ENCODE measurements around the gene DNASE1. TPM values are rescaled to one million over a fixed set of nuclear protein-coding genes. Genes with fewer than 3 reads are reported as not detected.

Gene DNASE1
- polyA plus RNA-seq, 1 of the 3 experiments (the other 2 are of a cell fraction), result 19.8 TPM

DNA sequence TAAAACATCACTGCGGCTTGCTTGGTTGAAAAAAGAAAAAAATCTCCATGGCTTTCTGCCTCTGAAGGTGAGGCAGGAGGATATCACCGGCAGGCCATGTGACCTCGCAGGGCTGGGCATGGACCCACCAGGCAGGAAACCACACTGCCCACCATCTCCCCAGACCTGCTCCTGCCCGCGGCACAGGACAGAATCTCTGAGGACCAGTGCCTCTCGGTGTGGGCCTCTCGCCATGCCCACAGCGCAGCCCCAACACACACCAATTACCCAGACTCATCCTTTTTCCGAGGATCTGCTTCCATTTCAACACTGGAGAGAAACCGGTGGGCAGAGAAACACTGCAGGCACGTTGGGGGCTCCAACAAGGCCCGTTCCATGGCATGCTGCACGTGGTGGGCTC is 16.2 kb downstream of the DNASE1 start:
- Histone ChIP-seq H2AFZ (ENCODE audit: low read depth) (no peak overlapping the region), H3K9me2 (no peaks in the 10 kb centered on the region), H4K20me1 (ENCODE audit: insufficient read depth) (no peaks in the 10 kb centered on the region), H3K9me3 (no peaks in the 10 kb centered on the region), H3F3A (replicated peaks; ENCODE audit: insufficient read depth) (no peaks in the 10 kb centered on the region), H3K27ac (ENCODE audit: low read depth in 2 of 2, low read length in 1 of 2) (no peak overlapping the region), H3K79me2 (ENCODE audit: insufficient read depth) (no peaks in the 10 kb centered on the region), H3K27me3 (ENCODE audit: insufficient read depth) (no peaks in the 10 kb centered on the region), H3K9ac (no peak overlapping the region), H3K4me2 (no peak overlapping the region), H3K36me3 (replicated peaks in 1 of 2; ENCODE audit: control insufficient read depth in 1 of 2, insufficient read depth in 2 of 2, low read length in 1 of 2) (peaks cover 20 to 38% of the 10 kb centered on the region in 2 experiments), H3K4me3 (ENCODE audit: low read depth in 2 of 2, low read length in 1 of 2) (no peak overlapping the region), H3K4me1 (ENCODE audit: control insufficient read depth in 1 of 2, insufficient read depth in 2 of 2, low read depth in 1 of 2, low read length in 1 of 2) (no peaks in the 10 kb centered on the region)
- CTCF ChIA-PET, result interaction anchor here (1.8 kb wide), 1 partner anchor 8 kb away, joined by 5 read pairs; no protein-coding TSS in a partner anchor
- TF ChIP-seq EZH2phosphoT487 (IDR thresholded peaks at IDR 0.05; ENCODE audit: borderline replicate concordance, low read depth), result no peak
- TF ChIP-seq NFIC (IDR thresholded peaks at IDR 0.05; ENCODE audit: borderline replicate concordance), result no peak
- no peak for TF ChIP-seq MXI1 (IDR thresholded peaks at IDR 0.05; ENCODE audit: low read depth, low read length)
- no peak for TF ChIP-seq RCOR1 (IDR thresholded peaks at IDR 0.05; ENCODE audit: low read length)
- no peak for TF ChIP-seq FOXM1 (IDR thresholded peaks at IDR 0.05; ENCODE audit: low read depth)
- no peak for TF ChIP-seq ELF1 (IDR thresholded peaks at IDR 0.05)
- no peak for TF ChIP-seq CHD2 (IDR thresholded peaks at IDR 0.05; ENCODE audit: low read length, partially characterized antibody)
- no peak for TF ChIP-seq JUND (IDR thresholded peaks at IDR 0.05)
- TF ChIP-seq POLR2AphosphoS5 (IDR thresholded peaks at IDR 0.05; ENCODE audit: low read depth, low read length), result no peak
- TF ChIP-seq, protein P1, sequence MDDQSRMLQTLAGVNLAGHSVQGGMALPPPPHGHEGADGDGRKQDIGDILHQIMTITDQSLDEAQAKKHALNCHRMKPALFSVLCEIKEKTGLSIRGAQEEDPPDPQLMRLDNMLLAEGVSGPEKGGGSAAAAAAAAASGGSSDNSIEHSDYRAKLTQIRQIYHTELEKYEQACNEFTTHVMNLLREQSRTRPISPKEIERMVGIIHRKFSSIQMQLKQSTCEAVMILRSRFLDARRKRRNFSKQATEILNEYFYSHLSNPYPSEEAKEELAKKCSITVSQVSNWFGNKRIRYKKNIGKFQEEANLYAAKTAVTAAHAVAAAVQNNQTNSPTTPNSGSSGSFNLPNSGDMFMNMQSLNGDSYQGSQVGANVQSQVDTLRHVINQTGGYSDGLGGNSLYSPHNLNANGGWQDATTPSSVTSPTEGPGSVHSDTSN (IDR thresholded peaks at IDR 0.05), result no peak
- no peak for TF ChIP-seq TEAD4 (IDR thresholded peaks at IDR 0.05; ENCODE audit: borderline replicate concordance, insufficient read depth)
- TF ChIP-seq, protein P2, sequence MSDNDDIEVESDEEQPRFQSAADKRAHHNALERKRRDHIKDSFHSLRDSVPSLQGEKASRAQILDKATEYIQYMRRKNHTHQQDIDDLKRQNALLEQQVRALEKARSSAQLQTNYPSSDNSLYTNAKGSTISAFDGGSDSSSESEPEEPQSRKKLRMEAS (IDR thresholded peaks at IDR 0.05; ENCODE audit: low read depth), result no peak
- no peak for TF ChIP-seq GATA2 (CRISPR knock-in tag; IDR thresholded peaks at IDR 0.05)
- WGBS (ENCODE audit: low lambda C conversion rate), result 96% methylated on average over 12 of the region's 13 CpGs
- no peak for DNase-seq
- POLR2A ChIA-PET, result no interaction called here

DNA sequence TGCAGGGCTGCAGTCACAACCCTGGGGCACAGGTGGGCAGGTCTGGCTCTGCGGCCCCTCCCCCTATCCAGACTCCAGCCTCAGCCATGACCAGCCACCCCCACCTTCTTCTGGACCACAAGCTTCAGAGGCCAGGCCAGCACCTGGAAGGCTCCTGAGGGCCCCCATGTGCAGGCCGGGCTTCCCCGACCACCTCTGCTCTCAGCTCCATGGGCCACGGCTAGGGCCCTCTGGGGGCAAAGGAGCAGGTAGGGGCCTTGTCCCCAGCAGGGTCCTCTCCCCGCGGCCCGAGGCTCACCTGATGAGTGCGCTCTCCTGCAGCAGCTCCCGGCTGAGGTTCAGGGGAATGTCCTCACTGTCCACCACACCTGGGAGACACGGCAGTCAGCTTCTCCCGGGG is 16.9 kb downstream of the DNASE1 start:
- Histone ChIP-seq H3K9ac (no peak overlapping the region), H3K9me3 (no peaks in the 10 kb centered on the region), H3K27ac (ENCODE audit: low read depth in 2 of 2, low read length in 1 of 2) (no peak overlapping the region), H3K4me3 (ENCODE audit: low read depth in 2 of 2, low read length in 1 of 2) (no peak overlapping the region), H3K4me2 (no peak overlapping the region), H3K27me3 (ENCODE audit: insufficient read depth) (no peaks in the 10 kb centered on the region), H3K9me2 (no peaks in the 10 kb centered on the region), H3F3A (replicated peaks; ENCODE audit: insufficient read depth) (no peaks in the 10 kb centered on the region), H3K79me2 (ENCODE audit: insufficient read depth) (no peaks in the 10 kb centered on the region), H4K20me1 (ENCODE audit: insufficient read depth) (no peaks in the 10 kb centered on the region), H2AFZ (ENCODE audit: low read depth) (no peak overlapping the region), H3K4me1 (ENCODE audit: control insufficient read depth in 1 of 2, insufficient read depth in 2 of 2, low read depth in 1 of 2, low read length in 1 of 2) (no peaks in the 10 kb centered on the region), H3K36me3 (replicated peaks in 1 of 2; ENCODE audit: control insufficient read depth in 1 of 2, insufficient read depth in 2 of 2, low read length in 1 of 2) (peaks cover 23 to 37% of the 10 kb centered on the region in 2 experiments)
- ChIA-PET POLR2A (interaction anchor here (0.6 kb wide), 1 partner anchor 1090 kb away, joined by 4 read pairs; no protein-coding TSS in a partner anchor), CTCF (interaction anchor here (1.2 to 1.8 kb wide), 2 partner anchors 9 to 19 kb away, joined by 5 to 7 read pairs; no protein-coding TSS in a partner anchor)
- WGBS (ENCODE audit: low lambda C conversion rate), result 80% methylated on average over 2 of the region's 11 CpGs
- DNase-seq, result no peak
- no peak for TF ChIP-seq FOXJ3 (CRISPR knock-in tag; IDR thresholded peaks at IDR 0.05)
- TF ChIP-seq MXI1 (IDR thresholded peaks at IDR 0.05; ENCODE audit: low read depth, low read length), result no peak
- TF ChIP-seq, protein P3, sequence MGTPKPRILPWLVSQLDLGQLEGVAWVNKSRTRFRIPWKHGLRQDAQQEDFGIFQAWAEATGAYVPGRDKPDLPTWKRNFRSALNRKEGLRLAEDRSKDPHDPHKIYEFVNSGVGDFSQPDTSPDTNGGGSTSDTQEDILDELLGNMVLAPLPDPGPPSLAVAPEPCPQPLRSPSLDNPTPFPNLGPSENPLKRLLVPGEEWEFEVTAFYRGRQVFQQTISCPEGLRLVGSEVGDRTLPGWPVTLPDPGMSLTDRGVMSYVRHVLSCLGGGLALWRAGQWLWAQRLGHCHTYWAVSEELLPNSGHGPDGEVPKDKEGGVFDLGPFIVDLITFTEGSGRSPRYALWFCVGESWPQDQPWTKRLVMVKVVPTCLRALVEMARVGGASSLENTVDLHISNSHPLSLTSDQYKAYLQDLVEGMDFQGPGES (IDR thresholded peaks at IDR 0.05; ENCODE audit: low read depth, low read length), result no peak
- no peak for TF ChIP-seq FOXM1 (IDR thresholded peaks at IDR 0.05; ENCODE audit: low read depth)
- TF ChIP-seq, protein P1 (IDR thresholded peaks at IDR 0.05), result no peak
- TF ChIP-seq TCF12 (IDR thresholded peaks at IDR 0.05), result no peak
- no peak for TF ChIP-seq MEF2A (IDR thresholded peaks at IDR 0.05; ENCODE audit: borderline replicate concordance, low read depth)
- no peak for TF ChIP-seq NFIC (IDR thresholded peaks at IDR 0.05; ENCODE audit: borderline replicate concordance)
- no peak for TF ChIP-seq RAD21 (IDR thresholded peaks at IDR 0.05; ENCODE audit: low read length)
- TF ChIP-seq ELF1 (IDR thresholded peaks at IDR 0.05), result no peak
- no peak for TF ChIP-seq TAF1 (IDR thresholded peaks at IDR 0.05; ENCODE audit: borderline replicate concordance, low read depth, low read length)
- no peak for TF ChIP-seq POLR2AphosphoS5 (IDR thresholded peaks at IDR 0.05; ENCODE audit: low read depth, low read length)
- TF ChIP-seq, protein P4, sequence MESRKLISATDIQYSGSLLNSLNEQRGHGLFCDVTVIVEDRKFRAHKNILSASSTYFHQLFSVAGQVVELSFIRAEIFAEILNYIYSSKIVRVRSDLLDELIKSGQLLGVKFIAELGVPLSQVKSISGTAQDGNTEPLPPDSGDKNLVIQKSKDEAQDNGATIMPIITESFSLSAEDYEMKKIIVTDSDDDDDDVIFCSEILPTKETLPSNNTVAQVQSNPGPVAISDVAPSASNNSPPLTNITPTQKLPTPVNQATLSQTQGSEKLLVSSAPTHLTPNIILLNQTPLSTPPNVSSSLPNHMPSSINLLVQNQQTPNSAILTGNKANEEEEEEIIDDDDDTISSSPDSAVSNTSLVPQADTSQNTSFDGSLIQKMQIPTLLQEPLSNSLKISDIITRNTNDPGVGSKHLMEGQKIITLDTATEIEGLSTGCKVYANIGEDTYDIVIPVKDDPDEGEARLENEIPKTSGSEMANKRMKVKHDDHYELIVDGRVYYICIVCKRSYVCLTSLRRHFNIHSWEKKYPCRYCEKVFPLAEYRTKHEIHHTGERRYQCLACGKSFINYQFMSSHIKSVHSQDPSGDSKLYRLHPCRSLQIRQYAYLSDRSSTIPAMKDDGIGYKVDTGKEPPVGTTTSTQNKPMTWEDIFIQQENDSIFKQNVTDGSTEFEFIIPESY (IDR thresholded peaks at IDR 0.05; ENCODE audit: borderline replicate concordance, low read depth), result no peak
- TF ChIP-seq EP300 (IDR thresholded peaks at IDR 0.05; ENCODE audit: borderline replicate concordance in 1 of 2, low read depth in 1 of 2, low read length in 1 of 2), result no peak
- TF ChIP-seq FOSL2 (IDR thresholded peaks at IDR 0.05; ENCODE audit: borderline replicate concordance, low read depth), result no peak
- TF ChIP-seq RCOR1 (IDR thresholded peaks at IDR 0.05; ENCODE audit: low read length), result no peak
- no peak for TF ChIP-seq EZH2phosphoT487 (IDR thresholded peaks at IDR 0.05; ENCODE audit: borderline replicate concordance, low read depth)

All from SK-N-SH (cell line).